Stimulated activated naive CD8-positive, alpha-beta T cell treated with anti-CD3 and anti-CD28 coated beads, Interleukin-15, Interleukin-2, amounts not matched to agents 100 U/mL and 50 U/mL, for 24 hours (primary cell): Measurements from ENCODE around the gene HSFX1.
"Not testable (repeated sequence)": the region's sequence is repeated elsewhere in the genome, so short reads cannot be mapped to it uniquely, and the experiment has no call there.

Source experiments
- ATAC-seq: fragments of 150-1000 bp; cut with Tn5 transposase; one replicate; pipeline ENCODE4 v1.10.0; 2021
- DNase-seq: peaks from one replicate; pipeline ENCODE4 v3.0.0; 2021

The HSFX1 gene

DNA sequence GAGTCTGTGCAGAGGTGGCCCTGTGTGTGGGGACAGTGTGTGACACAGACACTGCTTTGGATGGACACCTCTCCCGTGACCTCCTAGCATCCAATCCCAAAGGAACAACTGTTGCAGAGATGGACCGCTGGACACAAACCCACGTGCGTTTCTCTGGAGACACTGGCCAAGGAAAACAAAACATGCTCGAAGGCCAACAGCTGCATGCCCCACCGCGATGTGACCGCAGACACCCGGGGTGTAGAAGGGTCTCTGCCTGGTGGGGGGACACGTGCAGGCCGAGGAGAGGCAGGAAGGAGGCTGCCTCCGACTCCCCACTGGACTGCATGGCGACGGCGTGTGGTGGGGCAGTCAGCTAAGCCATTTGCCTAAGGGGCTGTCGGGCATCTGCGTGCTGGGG lies at the start of gene HSFX1:
HSFX1 (plus strand) TSS at position 301 of the 400 bp plus-strand sequence. CDS start 614 bp downstream, outside the sequence.
- ATAC-seq, DNase-seq: not testable (repeated sequence)

DNA sequence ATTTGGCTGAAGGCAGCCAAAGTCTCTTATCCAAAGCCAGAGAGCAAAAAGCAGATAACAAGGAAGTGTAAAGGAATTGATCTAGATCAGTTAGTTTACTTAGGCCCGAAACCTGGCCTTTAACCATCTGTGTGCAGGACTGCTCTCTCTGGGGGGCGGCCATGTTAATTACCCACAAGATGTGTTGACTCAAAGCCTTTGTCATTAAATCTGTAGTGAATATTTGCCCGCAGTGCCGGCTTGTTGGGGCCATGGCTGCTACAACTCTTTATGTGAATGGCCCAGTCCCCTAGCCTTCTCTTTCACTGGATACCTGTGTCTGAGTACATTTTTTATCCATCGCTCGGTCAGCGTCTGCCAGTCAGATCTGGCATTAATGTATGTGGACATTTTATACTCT lies 46.6 kb upstream of the HSFX1 start:
- ATAC-seq, DNase-seq: not testable (repeated sequence)

GRCh38 chrX:149742269-149742668 lies 31.6 kb upstream of the HSFX1 start:
- ATAC-seq, DNase-seq: not testable (repeated sequence)

GRCh38 chrX:149746390-149747007 lies 27.4 kb upstream of the HSFX1 start:
- peak; percentile 23 for ATAC-seq
- DNase-seq: not testable (repeated sequence)

DNA sequence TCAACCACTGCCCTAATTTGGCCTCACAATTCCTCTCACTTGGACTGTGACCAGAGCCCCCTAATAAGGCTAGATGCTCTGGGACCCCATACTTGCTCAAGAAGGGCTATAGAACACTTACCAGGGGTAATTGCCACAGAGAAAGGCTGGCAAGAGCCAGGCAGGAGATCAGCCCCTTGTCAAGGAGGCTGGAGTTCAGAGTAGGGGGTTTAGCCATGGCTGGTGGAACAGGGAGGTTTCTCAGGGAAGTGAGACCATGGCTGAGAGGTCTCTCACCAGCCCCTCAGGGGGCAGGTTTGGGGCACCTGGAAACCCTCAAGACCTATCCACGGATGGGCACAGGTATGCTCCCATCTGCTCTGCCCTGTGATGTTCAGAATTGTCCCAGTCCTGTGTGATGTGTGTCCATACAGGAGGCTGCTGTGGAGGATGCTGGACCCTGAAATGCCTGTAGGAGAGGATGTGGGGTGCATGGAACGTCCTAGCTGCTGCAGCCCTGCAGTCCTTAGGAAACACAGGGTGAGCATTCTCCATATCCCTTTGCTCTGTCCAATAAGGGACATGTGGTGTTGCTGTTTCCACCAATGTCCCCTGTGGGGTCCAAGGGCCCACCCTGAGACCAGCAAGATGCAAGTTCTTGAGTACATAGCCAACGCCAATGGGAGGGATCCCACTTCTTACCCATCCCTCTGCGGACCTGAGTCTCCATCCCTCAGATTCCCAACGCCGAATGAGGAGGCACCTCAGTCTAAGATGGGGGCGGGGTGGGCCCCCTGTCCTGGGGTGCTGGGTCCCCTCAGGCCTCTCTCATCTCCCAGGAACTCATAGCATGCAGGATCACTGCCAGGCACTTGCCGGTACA lies 16.4 kb upstream of the HSFX1 start:
- ATAC-seq (no peak), DNase-seq (no peak)

DNA sequence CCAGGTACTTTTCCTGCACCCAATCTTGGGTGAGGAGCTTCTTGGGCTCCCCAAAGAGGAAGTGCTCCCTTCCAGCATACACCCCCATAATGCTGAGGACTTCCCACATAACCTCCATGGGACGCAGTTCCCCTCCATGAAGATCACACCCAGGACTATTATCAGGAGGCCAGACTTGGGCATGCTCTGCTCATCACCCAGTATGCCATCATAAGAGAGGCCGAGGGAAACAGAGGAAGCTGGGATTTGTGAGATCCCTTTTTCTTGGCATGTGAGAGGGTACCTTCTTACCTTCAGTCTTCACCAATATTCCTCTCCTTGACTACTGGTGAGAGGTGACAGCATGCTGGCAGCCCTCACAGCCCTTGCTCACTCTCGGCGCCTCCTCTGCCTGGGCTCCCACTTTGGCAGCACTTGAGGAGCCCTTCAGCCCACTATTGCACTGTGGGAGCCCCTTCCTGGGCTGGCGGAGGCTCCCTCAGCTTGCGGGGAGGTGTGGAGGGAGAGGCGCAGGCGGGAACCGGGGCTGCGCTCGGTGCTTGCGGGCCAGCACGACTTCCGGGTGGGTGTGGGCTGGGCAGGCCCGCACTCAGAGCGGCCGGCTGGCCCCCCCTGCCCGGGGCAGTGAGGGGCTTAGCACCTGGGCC lies 15.7 kb upstream of the HSFX1 start:
- DNase-seq (no peak), ATAC-seq (no peak)

- ATAC-seq, DNase-seq: not testable (repeated sequence)
These were observed 15.2 kb upstream of the HSFX1 start for GRCh38 chrX:149758715-149759078.

- DNase-seq: no peak
- no peak for ATAC-seq
These were observed 14.0 kb upstream of the HSFX1 start for GRCh38 chrX:149759824-149760223.

GRCh38 chrX:149760965-149761364 lies 12.9 kb upstream of the HSFX1 start:
- DNase-seq (no peak), ATAC-seq (no peak)

GRCh38 chrX:149761858-149762674 lies 11.8 kb upstream of the HSFX1 start:
- ATAC-seq, DNase-seq: not testable (repeated sequence)

DNA sequence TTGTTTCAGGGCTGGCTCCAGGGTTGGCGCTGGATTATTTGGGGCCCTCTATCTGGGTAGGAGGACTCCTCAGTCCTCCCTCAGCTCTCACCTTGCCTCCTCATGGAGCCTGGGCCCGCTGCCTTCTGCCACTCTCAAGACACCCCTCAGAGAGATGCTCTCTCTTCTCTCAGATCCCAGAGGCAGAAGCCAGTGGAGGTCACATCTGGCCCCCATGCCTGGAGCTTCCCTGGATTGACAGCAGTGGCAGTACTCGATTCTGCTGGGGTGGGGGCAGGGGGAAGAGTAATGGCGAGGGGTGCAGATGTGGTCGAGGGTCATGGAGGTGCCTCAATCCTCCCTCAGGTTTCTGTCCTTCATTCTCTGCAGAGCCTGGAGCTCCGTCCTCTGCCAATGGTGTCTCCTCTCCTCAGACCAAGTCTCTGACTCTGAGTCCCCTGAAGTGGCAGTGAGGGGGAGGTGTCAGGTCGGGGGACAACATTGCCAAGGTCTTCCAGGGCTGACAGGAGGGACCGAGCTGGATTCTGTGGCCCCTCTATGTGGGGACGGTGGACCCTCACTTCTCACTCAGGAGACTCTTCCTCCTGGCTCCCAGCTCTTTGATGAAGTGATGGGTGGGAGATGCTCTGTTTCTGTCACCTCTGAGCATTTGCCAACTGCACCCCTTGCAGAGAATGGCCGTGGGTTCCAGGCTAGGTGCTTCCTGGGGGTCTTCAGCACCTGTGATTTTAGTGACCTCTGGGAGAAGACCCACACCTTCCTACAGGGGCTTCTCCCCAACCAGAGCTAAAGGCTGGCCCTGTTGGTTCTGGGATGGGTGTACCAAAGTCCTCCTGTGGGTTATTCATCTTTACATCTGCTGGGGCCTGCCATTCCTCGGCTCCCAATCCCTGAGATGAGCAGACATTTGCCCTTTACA lies 10.9 kb upstream of the HSFX1 start:
- DNase-seq (no peak), ATAC-seq (no peak)

DNA sequence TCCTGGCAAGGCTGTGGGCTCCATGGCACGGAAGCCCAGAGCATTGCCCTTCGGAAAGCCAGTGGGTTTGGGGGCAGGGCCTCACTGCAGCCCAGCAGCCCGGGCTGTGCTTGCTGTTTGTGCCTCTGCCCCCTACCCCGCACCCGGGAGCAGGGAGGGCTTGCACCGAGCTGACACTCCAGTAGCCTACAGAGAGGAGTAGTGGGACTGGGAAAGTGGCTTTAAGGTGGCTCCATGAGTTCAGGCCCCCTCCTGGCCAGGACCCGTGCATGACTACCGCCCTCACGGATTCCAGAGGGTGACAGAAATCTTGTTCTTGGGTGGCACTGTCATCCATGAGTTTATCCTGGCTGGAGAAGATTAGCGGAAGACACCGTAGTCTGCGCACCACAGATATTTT lies 3.5 kb upstream of the HSFX1 start:
- not testable (repeated sequence) for ATAC-seq, DNase-seq

- not testable (repeated sequence) for ATAC-seq, DNase-seq
These were observed 842 bp upstream of the HSFX1 start for GRCh38 chrX:149773026-149773425.

DNA sequence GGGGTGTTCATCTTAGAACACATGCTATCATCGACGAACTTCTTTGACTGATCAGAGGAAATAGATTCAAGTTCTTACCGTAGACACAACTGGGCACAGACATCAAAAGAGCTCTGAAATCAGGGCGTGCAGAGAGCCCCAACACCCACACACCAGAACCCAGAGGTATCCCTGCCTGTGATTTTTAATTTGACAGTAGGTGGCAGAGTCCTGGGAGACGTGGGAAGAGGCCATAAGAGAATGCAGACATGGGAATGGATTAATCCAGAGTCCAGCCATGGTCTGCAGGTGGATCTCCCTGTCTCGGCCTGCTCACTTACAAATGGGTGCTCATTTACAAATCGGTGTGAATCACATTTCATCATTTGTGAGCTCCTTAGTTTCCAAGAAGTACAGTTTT lies 4.1 kb downstream of the HSFX1 start:
- ATAC-seq, DNase-seq: not testable (repeated sequence)

DNA sequence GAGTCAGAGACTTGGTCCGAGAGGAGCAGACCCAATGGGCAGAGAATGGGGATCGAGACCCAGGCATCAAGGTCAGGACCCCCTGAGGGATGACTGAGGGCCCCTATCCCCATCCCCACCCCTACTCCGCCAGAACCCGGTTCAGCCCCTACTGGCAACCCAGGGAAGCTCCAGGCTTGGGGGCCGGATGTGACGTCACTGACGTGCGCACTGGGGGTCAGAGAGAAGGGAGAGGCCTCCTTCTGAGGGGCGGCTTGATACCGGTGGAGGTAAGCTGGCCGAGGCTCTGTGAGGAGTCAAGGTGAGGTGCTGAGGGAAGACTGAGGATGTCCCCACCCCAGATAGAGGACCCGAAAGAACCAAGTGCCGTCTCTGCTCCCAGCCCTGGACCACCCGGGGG lies 7.9 kb downstream of the HSFX1 start, which contains the start of gene MAGEA9:
MAGEA9 (plus strand) TSS at position 204 of the 400 bp plus-strand sequence. CDS start 4,281 bp downstream, outside the sequence.
- not testable (repeated sequence) for ATAC-seq, DNase-seq

DNA sequence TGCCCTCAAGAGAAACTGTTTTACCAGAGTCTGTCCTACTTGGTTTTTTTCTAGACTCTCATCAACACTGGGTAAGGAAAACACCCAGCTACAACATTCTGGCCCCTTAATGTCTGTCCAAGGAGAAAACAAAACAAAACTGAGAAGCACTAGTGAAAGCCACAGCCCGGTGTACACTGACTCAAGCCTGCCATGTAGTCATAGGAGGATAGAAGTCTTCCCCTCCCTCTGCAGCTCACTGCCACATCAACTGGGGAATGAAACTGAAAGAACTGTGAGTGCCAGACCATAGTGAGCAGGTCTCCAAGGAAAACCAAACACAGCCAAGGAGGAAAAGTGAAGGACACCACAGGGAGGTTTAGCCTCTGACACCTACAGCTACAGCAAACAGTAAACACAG lies 21.7 kb downstream of the HSFX1 start:
- ATAC-seq: peak; percentile 100

DNA sequence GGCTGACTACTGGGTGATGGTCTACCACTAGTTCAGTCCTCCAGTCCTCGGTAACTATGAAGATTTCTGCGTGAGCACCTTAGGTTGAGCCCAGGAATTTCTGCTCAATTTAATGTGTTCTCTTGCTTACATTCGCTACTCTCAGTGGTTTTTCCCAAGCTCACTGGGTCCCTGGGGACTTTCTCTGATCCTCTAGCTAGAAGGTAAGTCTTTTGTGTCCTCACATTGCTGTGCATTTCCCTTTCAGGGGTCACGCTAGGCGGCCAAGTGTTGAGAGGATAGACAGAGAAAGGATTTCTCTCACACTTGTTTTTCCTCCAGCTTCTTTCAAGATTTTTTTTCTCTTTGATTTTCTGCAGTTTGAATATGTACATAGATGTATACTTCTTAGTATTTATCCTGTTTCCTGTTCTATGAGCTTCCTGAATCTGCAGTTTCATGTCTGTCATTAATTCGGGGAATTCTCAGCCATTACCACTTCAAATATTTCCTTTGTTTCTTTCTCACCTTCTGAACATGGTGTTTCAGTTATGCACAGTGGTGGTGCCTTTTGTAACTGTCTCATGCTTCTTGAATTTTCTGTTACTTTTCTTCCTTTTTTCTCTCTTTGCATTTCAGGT lies 25.3 kb downstream of the HSFX1 start:
- no peak for DNase-seq
- ATAC-seq: no peak

More for the DNA sequence above, 21.7 kb downstream of the HSFX1 start:
- not testable (repeated sequence) for DNase-seq

GRCh38 chrX:149799938-149800337 lies 26.1 kb downstream of the HSFX1 start:
- DNase-seq (no peak), ATAC-seq (no peak)

- ATAC-seq: no peak
- no peak for DNase-seq
These were observed 29.7 kb downstream of the HSFX1 start for GRCh38 chrX:149803458-149804062.

GRCh38 chrX:149804102-149804501 lies 30.2 kb downstream of the HSFX1 start:
- ATAC-seq: no peak
- DNase-seq: no peak
